Activated CD4-positive, alpha-beta T cell treated with anti-CD3 and anti-CD28 coated beads, Interleukin-2, amount 10 ng/mL, durations not matched to agents 24 days and 14 days (primary cell): Measurements from ENCODE around the gene PCDHB6. TPM values are rescaled to one million over a fixed set of nuclear protein-coding genes. Genes with fewer than 3 reads are reported as not detected.

ENCODE experiments used
- total RNA-seq: library from RNA; stranded (reverse); gene quantifications from 2 replicates; pipeline ENCODE4 v1.2.3, GENCODE V29; 2022

The PCDHB6 gene
- total RNA-seq, 1 donor from 2014 or later, result not detected

Other genes with a start within 250 kb of the PCDHB6 start
- not detected in 2 replicates for gene PCDHAC1, start 223.8 kb upstream of the PCDHB6 start, total RNA-seq
- not detected in 2 replicates for gene PCDHAC2, start 183.6 kb upstream of the PCDHB6 start, total RNA-seq
- gene PCDHB1, start 98.7 kb upstream of the PCDHB6 start, total RNA-seq, result not detected in 2 replicates
- gene PCDHB2, start 55.4 kb upstream of the PCDHB6 start, total RNA-seq, result 0.19 TPM in 1 of 2 replicates, not detected in the other
- gene PCDHB3, start 49.6 kb upstream of the PCDHB6 start, total RNA-seq, result not detected in 2 replicates
- gene PCDHB4, start 28.2 kb upstream of the PCDHB6 start, total RNA-seq, result not detected in 2 replicates
- not detected in 2 replicates for gene PCDHB5, start 14.9 kb upstream of the PCDHB6 start, total RNA-seq
- gene PCDHB7, start 22.6 kb downstream of the PCDHB6 start, total RNA-seq, result not detected in 2 replicates
- not detected in 2 replicates for gene PCDHB8, start 27.7 kb downstream of the PCDHB6 start, total RNA-seq
- not detected in 2 replicates for gene PCDHB16, start 32.3 kb downstream of the PCDHB6 start, total RNA-seq
- not detected in 2 replicates for gene PCDHB9, start 37.1 kb downstream of the PCDHB6 start, total RNA-seq
- gene PCDHB10, start 42.3 kb downstream of the PCDHB6 start, total RNA-seq, result not detected in 2 replicates
- not detected in 2 replicates for gene PCDHB11, start 49.6 kb downstream of the PCDHB6 start, total RNA-seq
- not detected in 2 replicates for gene PCDHB12, start 58.7 kb downstream of the PCDHB6 start, total RNA-seq
- 0.05 TPM in 1 of 2 replicates, not detected in the other for gene PCDHB13, start 63.9 kb downstream of the PCDHB6 start, total RNA-seq
- not detected in 2 replicates for gene PCDHB14, start 73.3 kb downstream of the PCDHB6 start, total RNA-seq
- not detected in 2 replicates for gene PCDHB15, start 95.3 kb downstream of the PCDHB6 start, total RNA-seq
- gene SLC25A2, start 154.0 kb downstream of the PCDHB6 start, total RNA-seq, result 0.14 and 0.23 TPM in 2 replicates
- gene TAF7, start 170.7 kb downstream of the PCDHB6 start, total RNA-seq, result 71.5 and 75.0 TPM in 2 replicates
- 0.07 and 0.09 TPM in 2 replicates for gene PCDHGA1, start 180.5 kb downstream of the PCDHB6 start, total RNA-seq
- gene PCDHGA2, start 188.7 kb downstream of the PCDHB6 start, total RNA-seq, result 0.07 and 0.12 TPM in 2 replicates
- gene PCDHGA3, start 193.8 kb downstream of the PCDHB6 start, total RNA-seq, result 0.14 and 0.19 TPM in 2 replicates
- 0.14 and 0.19 TPM in 2 replicates for gene PCDHGB1, start 200.0 kb downstream of the PCDHB6 start, total RNA-seq
- gene PCDHGA4, start 205.0 kb downstream of the PCDHB6 start, total RNA-seq, result 0.33 and 0.37 TPM in 2 replicates
- gene PCDHGB2, start 209.9 kb downstream of the PCDHB6 start, total RNA-seq, result 0.63 and 0.97 TPM in 2 replicates
- 0.19 and 0.51 TPM in 2 replicates for gene PCDHGA5, start 214.1 kb downstream of the PCDHB6 start, total RNA-seq
- 0.40 and 0.49 TPM in 2 replicates for gene PCDHGB3, start 220.2 kb downstream of the PCDHB6 start, total RNA-seq
- 0.31 and 0.54 TPM in 2 replicates for gene PCDHGA6, start 223.8 kb downstream of the PCDHB6 start, total RNA-seq
- gene PCDHGA7, start 232.7 kb downstream of the PCDHB6 start, total RNA-seq, result 0.05 and 0.23 TPM in 2 replicates
- gene PCDHGB4, start 237.6 kb downstream of the PCDHB6 start, total RNA-seq, result 0.21 TPM in 2 replicates
- gene PCDHGA8, start 242.6 kb downstream of the PCDHB6 start, total RNA-seq, result 0.02 and 0.09 TPM in 2 replicates
- gene PCDHGB5, start 247.9 kb downstream of the PCDHB6 start, total RNA-seq, result 0.43 and 0.47 TPM in 2 replicates